ENCODE results near the gene SPATA13. TPM values are rescaled to one million over a fixed set of nuclear protein-coding genes. Genes with fewer than 3 reads are reported as not detected.

SPATA13 gene
- total RNA-seq, 2 experiments from 2014 or later, result 56.8 to 57.4 TPM

- peaks cover 45% of the 10 kb centered on the region for H3K36me3 Mint-ChIP-seq (ENCODE audit: low read depth)
- H3K27me3 Mint-ChIP-seq (ENCODE audit: low read depth), result no peaks in the 10 kb centered on the region
- CTCF ChIA-PET, result interaction anchor here (0.7 to 2.3 kb wide), 5 partner anchors 12 to 23 kb away, joined by 3 to 24 read pairs (median 6); no protein-coding TSS in a partner anchor
- intact Hi-C loops (cut with micrococcal nuclease), result loop anchor here (5.0 to 10.0 kb wide), 3 partner anchors 677 to 1623 kb away; partner anchors contain the start of gene TNFRSF19
- H3K9me3 Mint-ChIP-seq, result no peaks in the 10 kb centered on the region
- peak overlapping the region; percentile 96 for H3K27ac Mint-ChIP-seq
- H3K4me1 Mint-ChIP-seq (ENCODE audit: low read depth), result peaks cover 63% of the 10 kb centered on the region
- peak overlapping the region; percentile 87 for H3K4me3 Mint-ChIP-seq
- DNase-seq, result peak; percentile 54
These were observed 91.6 kb downstream of the SPATA13 start for GRCh38 chr13:24252136-24252535.

DNA sequence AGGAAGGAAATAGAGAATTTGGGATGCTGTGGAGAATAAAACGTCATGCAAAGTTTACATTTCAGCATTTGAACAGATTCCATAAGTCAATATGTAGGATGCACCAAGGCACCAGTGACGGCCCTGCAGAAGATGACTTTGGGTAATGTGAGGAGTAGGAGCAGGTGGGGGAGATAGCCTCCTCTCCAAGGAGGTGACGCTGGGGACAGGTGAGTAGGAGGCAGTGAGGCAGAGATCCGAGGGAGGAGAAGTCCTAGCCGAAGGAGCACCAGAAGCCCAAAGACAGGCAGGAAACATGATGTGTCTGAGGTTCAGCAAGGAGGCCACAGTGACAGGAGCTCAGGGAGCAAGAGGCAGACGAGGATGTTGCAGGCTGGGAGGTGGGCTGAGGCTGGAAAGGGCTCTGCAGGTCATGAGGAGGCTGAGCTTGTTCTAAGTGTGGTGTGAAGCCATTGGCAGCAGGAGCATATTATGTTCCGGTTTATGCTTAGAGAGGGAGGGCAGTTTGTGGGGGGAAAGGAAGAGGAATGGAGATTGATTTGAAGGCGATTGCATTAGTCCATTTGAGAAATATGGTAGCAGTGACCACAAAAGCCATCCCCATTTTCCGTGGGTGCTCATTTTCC is 93.1 kb downstream of the SPATA13 start:
- Mint-ChIP-seq H3K9me3 (no peaks in the 10 kb centered on the region), H3K27ac (peak overlapping the region; percentile 96), H3K36me3 (ENCODE audit: low read depth) (peaks cover 53% of the 10 kb centered on the region), H3K4me1 (ENCODE audit: low read depth) (peaks cover 72% of the 10 kb centered on the region), H3K4me3 (peak overlapping the region; percentile 87), H3K27me3 (ENCODE audit: low read depth) (no peaks in the 10 kb centered on the region)
- DNase-seq, result no peak
- CTCF ChIA-PET, result interaction anchor here (0.9 to 5.1 kb wide), 4 partner anchors 10 to 21 kb away, joined by 3 to 25 read pairs (median 3); no protein-coding TSS in a partner anchor
- intact Hi-C loops (cut with micrococcal nuclease), result loop anchor here (1.0 to 10.0 kb wide), 5 partner anchors 12 to 1621 kb away; partner anchors contain the start of gene TNFRSF19

DNA sequence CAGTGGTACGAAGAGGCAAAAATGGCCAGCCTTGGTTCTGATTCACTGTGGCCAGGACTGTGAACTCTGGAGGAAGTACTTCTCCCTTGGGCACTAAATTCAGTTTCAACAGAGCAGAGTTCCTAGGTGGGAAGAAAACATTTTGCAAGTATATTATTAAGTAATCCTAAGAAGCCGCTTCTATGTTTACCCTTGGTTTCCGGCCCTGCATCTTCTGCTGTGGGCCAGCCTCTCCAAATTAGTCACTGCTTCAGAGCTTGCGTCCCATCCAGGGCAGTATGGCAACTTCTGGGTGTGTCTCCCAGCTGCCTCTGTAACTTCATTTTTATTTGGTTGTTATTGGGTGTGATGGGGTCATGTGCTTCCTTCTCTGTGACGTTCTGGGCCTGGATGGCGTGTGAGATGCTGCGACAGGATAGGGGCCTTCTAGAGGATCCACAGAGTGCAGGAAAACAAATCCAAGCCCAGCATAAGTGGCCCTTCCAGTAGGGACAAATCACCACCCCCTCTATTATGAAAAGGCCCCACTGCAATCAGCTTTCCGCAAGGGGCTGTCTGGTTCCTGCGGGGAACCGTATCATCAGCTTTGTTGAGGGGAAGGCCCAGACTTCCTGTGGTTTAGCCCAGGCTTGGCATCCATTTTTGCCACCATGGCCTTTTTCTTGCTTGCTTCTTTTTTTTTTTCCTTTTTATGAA is 93.8 kb downstream of the SPATA13 start:
- peak overlapping the region; percentile 87 for H3K4me3 Mint-ChIP-seq
- CTCF ChIA-PET, result interaction anchor here (0.6 to 5.1 kb wide), 9 partner anchors 10 to 364 kb away, joined by 3 to 25 read pairs (median 3); no protein-coding TSS in a partner anchor
- peak; percentile 79 for DNase-seq
- no peaks in the 10 kb centered on the region for H3K27me3 Mint-ChIP-seq (ENCODE audit: low read depth)
- H3K9me3 Mint-ChIP-seq, result no peaks in the 10 kb centered on the region
- H3K4me1 Mint-ChIP-seq (ENCODE audit: low read depth), result peaks cover 77% of the 10 kb centered on the region
- H3K36me3 Mint-ChIP-seq (ENCODE audit: low read depth), result peaks cover 56% of the 10 kb centered on the region
- intact Hi-C loops (cut with micrococcal nuclease), result loop anchor here (1.0 to 10.0 kb wide), 5 partner anchors 11 to 1621 kb away; partner anchors contain the start of gene TNFRSF19
- peak overlapping the region; percentile 96 for H3K27ac Mint-ChIP-seq

GRCh38 chr13:24257497-24257896 is 97.0 kb downstream of the SPATA13 start:
- Mint-ChIP-seq H3K27ac (peak overlapping the region; percentile 89), H3K4me3 (no peak overlapping the region)

GRCh38 chr13:24261566-24261965 is 101.0 kb downstream of the SPATA13 start:
- CTCF ChIA-PET, result interaction anchor here (0.6 to 1.6 kb wide), 5 partner anchors 9 to 33 kb away, joined by 3 to 5 read pairs (median 3); no protein-coding TSS in a partner anchor
- peak; percentile 43 for DNase-seq
- H3K27me3 Mint-ChIP-seq (ENCODE audit: low read depth), result no peaks in the 10 kb centered on the region
- peak overlapping the region; percentile 49 for H3K4me3 Mint-ChIP-seq
- peak overlapping the region; percentile 79 for H3K27ac Mint-ChIP-seq
- peaks cover 33% of the 10 kb centered on the region for H3K36me3 Mint-ChIP-seq (ENCODE audit: low read depth)
- intact Hi-C loops (cut with micrococcal nuclease), result no loop called here
- peaks cover 86% of the 10 kb centered on the region for H3K4me1 Mint-ChIP-seq (ENCODE audit: low read depth)
- H3K9me3 Mint-ChIP-seq, result no peaks in the 10 kb centered on the region

More at GRCh38 chr13:24257497-24257896, 97.0 kb downstream of the SPATA13 start:
- CTCF ChIA-PET, result interaction anchor here (0.8 to 5.1 kb wide), 3 partner anchors 13 to 97 kb away, joined by 3 to 25 read pairs (median 3); partner anchors contain the start of gene SPATA13
- intact Hi-C loops (cut with micrococcal nuclease), result loop anchor here (10.0 kb wide), 2 partner anchors 683 to 1617 kb away; partner anchors contain the start of gene TNFRSF19
- H3K9me3 Mint-ChIP-seq, result no peaks in the 10 kb centered on the region
- no peak for DNase-seq
- H3K4me1 Mint-ChIP-seq (ENCODE audit: low read depth), result peaks cover 89% of the 10 kb centered on the region
- no peaks in the 10 kb centered on the region for H3K27me3 Mint-ChIP-seq (ENCODE audit: low read depth)
- peaks cover 59% of the 10 kb centered on the region for H3K36me3 Mint-ChIP-seq (ENCODE audit: low read depth)

DNA sequence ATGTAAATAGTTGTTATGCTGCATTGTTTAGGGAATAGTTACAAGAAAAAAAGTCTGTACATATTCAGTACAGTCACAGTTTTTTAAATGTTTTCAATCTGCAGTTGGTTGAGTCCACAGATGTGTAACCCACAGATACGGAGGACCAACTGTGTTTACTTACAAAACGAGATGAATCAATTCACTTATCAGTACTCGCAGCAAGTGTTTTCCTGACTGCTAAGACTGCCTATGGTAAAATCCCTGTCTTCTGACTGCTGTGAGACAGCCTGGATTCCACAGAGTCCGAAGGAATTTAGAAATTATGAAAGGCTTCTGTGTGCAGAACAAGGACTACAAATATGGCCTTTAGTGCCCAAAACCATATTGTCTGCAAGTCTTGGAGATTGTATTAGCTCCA is 103.1 kb downstream of the SPATA13 start:
- Mint-ChIP-seq H3K4me3 (peak overlapping the region; percentile 22), H3K9me3 (no peaks in the 10 kb centered on the region), H3K27me3 (ENCODE audit: low read depth) (no peaks in the 10 kb centered on the region), H3K36me3 (ENCODE audit: low read depth) (peaks cover 27% of the 10 kb centered on the region), H3K27ac (peak overlapping the region; percentile 98), H3K4me1 (ENCODE audit: low read depth) (peaks cover 87% of the 10 kb centered on the region)
- CTCF ChIA-PET, result interaction anchor here (0.7 to 2.1 kb wide), 9 partner anchors 8 to 446 kb away, joined by 3 to 8 read pairs (median 4); no protein-coding TSS in a partner anchor
- DNase-seq, result no peak
- intact Hi-C loops (cut with micrococcal nuclease), result loop anchor here (2.0 kb wide), 1 partner anchor 13 kb away; no protein-coding TSS in a partner anchor

DNA sequence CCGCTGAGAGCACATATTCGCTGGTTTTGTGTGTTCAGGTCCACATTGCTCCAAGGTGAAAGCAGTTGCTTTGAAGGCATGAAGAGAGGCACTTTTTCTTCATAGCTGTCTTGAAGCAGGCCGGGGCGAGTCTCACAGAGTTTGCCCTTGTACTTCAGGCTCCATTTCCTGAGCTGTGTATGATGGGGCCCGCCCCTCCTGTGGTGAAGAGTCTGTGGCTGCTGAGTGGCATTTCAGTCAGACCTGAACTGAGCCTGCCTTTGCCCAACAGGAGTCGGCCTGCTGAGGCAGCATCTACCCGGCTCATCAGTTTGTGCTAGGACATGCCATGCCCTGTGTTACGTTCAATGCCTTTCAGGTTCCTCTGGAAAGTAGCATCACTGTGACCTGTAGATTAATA is 104.5 kb downstream of the SPATA13 start:
- H3K27ac Mint-ChIP-seq, result peak overlapping the region; percentile 98
- peak; percentile 94 for DNase-seq
- intact Hi-C loops (cut with micrococcal nuclease), result loop anchor here (1.0 to 5.0 kb wide), 4 partner anchors 9 to 442 kb away; no protein-coding TSS in a partner anchor
- peaks cover 22% of the 10 kb centered on the region for H3K36me3 Mint-ChIP-seq (ENCODE audit: low read depth)
- H3K9me3 Mint-ChIP-seq, result no peaks in the 10 kb centered on the region
- H3K27me3 Mint-ChIP-seq (ENCODE audit: low read depth), result no peaks in the 10 kb centered on the region
- H3K4me1 Mint-ChIP-seq (ENCODE audit: low read depth), result peaks cover 87% of the 10 kb centered on the region
- H3K4me3 Mint-ChIP-seq, result peak overlapping the region; percentile 68
- CTCF ChIA-PET, result interaction anchor here (1.1 to 2.8 kb wide), 7 partner anchors 9 to 244 kb away, joined by 3 to 12 read pairs (median 5); no protein-coding TSS in a partner anchor

DNA sequence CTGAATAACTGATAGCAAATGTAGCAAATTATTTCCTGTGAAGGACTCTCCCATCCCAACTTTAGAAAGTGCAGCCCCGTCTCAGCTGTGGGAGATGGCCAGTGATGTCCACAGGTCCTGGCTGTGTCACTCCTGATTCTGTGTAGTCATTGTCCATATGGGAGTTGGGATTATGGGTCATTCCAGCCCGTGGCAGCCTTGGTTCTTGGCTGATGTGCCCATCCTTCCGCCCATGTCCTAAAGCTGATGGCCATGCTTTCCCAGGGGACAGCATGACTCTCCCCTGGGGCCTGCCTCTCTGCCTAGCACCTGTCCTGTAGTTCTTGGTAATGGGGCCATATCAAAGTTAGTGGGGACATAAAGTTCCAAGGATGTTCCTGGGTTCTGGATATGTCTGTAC is 104.9 kb downstream of the SPATA13 start:
- Mint-ChIP-seq H3K36me3 (ENCODE audit: low read depth) (peaks cover 22% of the 10 kb centered on the region), H3K4me1 (ENCODE audit: low read depth) (peaks cover 83% of the 10 kb centered on the region), H3K4me3 (peak overlapping the region; percentile 68), H3K9me3 (no peaks in the 10 kb centered on the region), H3K27ac (peak overlapping the region; percentile 98), H3K27me3 (ENCODE audit: low read depth) (no peaks in the 10 kb centered on the region)
- CTCF ChIA-PET, result interaction anchor here (1.0 to 2.8 kb wide), 7 partner anchors 9 to 244 kb away, joined by 3 to 12 read pairs (median 5); no protein-coding TSS in a partner anchor
- intact Hi-C loops (cut with micrococcal nuclease), result loop anchor here (1.0 to 5.0 kb wide), 4 partner anchors 9 to 442 kb away; no protein-coding TSS in a partner anchor
- no peak for DNase-seq

DNA sequence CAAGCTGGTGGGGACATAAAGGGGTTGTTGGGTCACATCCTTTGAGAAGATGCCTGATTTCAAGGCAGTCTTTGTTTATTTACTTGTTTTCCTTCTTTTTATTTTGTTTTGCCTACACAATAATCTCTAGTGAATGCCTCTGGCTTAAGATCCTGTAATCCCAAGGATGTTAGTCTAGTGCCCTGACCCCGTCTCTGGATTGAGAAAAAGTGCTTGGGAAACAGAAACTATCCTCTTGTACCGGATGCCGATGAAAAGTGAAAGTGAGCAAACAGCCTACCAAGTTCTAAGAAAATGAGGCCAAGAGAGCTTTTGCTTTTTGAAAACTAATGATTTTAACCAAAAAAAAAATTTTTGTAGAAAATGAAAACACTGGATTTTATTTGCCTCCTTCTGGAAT is 106.8 kb downstream of the SPATA13 start:
- Mint-ChIP-seq H3K4me3 (peak overlapping the region; percentile 62), H3K36me3 (ENCODE audit: low read depth) (peaks cover 21% of the 10 kb centered on the region), H3K9me3 (no peaks in the 10 kb centered on the region), H3K27me3 (ENCODE audit: low read depth) (no peaks in the 10 kb centered on the region), H3K27ac (peak overlapping the region; percentile 99), H3K4me1 (ENCODE audit: low read depth) (peaks cover 72% of the 10 kb centered on the region)
- DNase-seq, result peak; percentile 44
- CTCF ChIA-PET, result interaction anchor here (0.5 to 1.6 kb wide), 5 partner anchors 18 to 527 kb away, joined by 3 to 5 read pairs (median 3); partner anchors contain the start of gene PARP4
- intact Hi-C loops (cut with micrococcal nuclease), result loop anchor here (5.0 kb wide), 1 partner anchor 440 kb away; no protein-coding TSS in a partner anchor

DNA sequence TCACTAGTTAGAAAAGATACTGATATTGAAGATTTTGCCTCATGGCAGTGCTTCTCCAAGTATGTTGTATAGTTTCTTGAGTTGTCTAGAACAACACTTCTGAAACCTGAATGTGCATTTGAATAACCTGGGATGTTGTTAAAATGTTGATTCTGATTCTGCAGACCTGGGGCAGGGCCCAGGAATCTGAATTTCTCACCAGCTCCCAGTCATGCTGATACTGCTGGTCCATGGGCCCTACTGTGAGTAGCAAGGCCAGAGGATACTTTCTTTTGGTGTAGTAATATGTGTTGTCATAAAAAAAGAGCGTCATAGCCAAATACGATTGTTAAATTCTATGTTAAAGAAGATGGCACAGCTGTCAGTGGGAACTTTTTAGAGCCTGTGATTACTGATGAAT is 107.3 kb downstream of the SPATA13 start:
- Mint-ChIP-seq H3K36me3 (ENCODE audit: low read depth) (peaks cover 25% of the 10 kb centered on the region), H3K4me3 (peak overlapping the region; percentile 62), H3K27ac (peak overlapping the region; percentile 99), H3K27me3 (ENCODE audit: low read depth) (no peaks in the 10 kb centered on the region), H3K4me1 (ENCODE audit: low read depth) (peaks cover 72% of the 10 kb centered on the region), H3K9me3 (no peaks in the 10 kb centered on the region)
- CTCF ChIA-PET, result interaction anchor here (0.5 to 1.3 kb wide), 3 partner anchors 36 to 245 kb away, joined by 3 read pairs; partner anchors contain the start of gene PARP4
- DNase-seq, result peak; percentile 66
- intact Hi-C loops (cut with micrococcal nuclease), result loop anchor here (5.0 kb wide), 1 partner anchor 440 kb away; no protein-coding TSS in a partner anchor

- no peaks in the 10 kb centered on the region for H3K9me3 Mint-ChIP-seq
- peak overlapping the region; percentile 98 for H3K27ac Mint-ChIP-seq
- CTCF ChIA-PET, result interaction anchor here (0.5 to 3.0 kb wide), 8 partner anchors 14 to 578 kb away, joined by 3 to 25 read pairs (median 4); partner anchors contain the start of gene SPATA13
- intact Hi-C loops (cut with micrococcal nuclease), result loop anchor here (2.0 to 10.0 kb wide), 8 partner anchors 37 to 1017 kb away; partner anchors contain the start of genes MTMR6 and SPATA13
- DNase-seq, result no peak
- H3K27me3 Mint-ChIP-seq (ENCODE audit: low read depth), result no peaks in the 10 kb centered on the region
- H3K4me3 Mint-ChIP-seq, result peak overlapping the region; percentile 91
- H3K4me1 Mint-ChIP-seq (ENCODE audit: low read depth), result peaks cover 74% of the 10 kb centered on the region
- peaks cover 30% of the 10 kb centered on the region for H3K36me3 Mint-ChIP-seq (ENCODE audit: low read depth)
These were observed 109.3 kb downstream of the SPATA13 start for GRCh38 chr13:24269821-24270220.

All from activated naive CD4-positive, alpha-beta T cell treated with anti-CD3 and anti-CD28 coated beads for 36 hours (primary cell).